Panc1 (cell line): ENCODE data around the gene TBPL2.

Source experiments
- CTCF ChIP-seq: fragments of 450-650 bp; IDR thresholded peaks from 2 replicates; pipeline ENCODE4 v1.5.1; 2017; ENCODE audit warnings: mild to moderate bottlenecking
- POLR2AphosphoS5 ChIP-seq: IDR thresholded peaks from 2 replicates; pipeline ENCODE4 v1.6.1; 2012; ENCODE audit warnings: mild to moderate bottlenecking, low read depth, low read length, moderate library complexity
- REST ChIP-seq, 2 experiments: IDR thresholded peaks; 2 replicates each; pipeline ENCODE4 v1.6.1; 2011 to 2012; ENCODE audit warnings: low read depth in 2 of 2, control low read depth in 1 of 2, low read length in 1 of 2, mild to moderate bottlenecking in 1 of 2, moderate library complexity in 1 of 2; ENCODE audit not compliant: insufficient read depth in 1 of 2
- SIN3A ChIP-seq: IDR thresholded peaks from 2 replicates; pipeline ENCODE4 v1.6.1; 2012; ENCODE audit warnings: low read depth, mild to moderate bottlenecking, low read length, moderate library complexity, borderline replicate concordance; ENCODE audit not compliant: insufficient read depth
- TCF7L2 ChIP-seq: IDR thresholded peaks from 2 replicates; pipeline ENCODE4 v1.6.1; 2011; ENCODE audit warnings: mild to moderate bottlenecking, low read depth, low read length, inconsistent platforms

- TF ChIP-seq CTCF (no peak), SIN3A (no peak), REST (IDR thresholded peaks at IDR 0.05; ENCODE audit: insufficient read depth in 1 of 2, low read depth in 2 of 2, low read length in 1 of 2) (no peak), POLR2AphosphoS5 (no peak), TCF7L2 (no peak)
Observed at GRCh38 chr14:55446833-55447232, 6.4 kb upstream of the TBPL2 start.
